B cell (primary cell): Measurements from ENCODE around the gene RIMBP2. TPM values are rescaled to one million over a fixed set of nuclear protein-coding genes. Genes with fewer than 3 reads are reported as not detected.

Source experiments
- ATAC-seq: fragments of 200-7000 bp; cut with Tn5 transposase; one replicate; pipeline ENCODE4 v1.10.0; 2021; ENCODE audit warnings: low read depth, mild to moderate bottlenecking, moderate number of reproducible peaks, moderate library complexity
- CTCF ChIA-PET: fragments of 350-600 bp; sonication (Branson Sonifier 250); formaldehyde crosslinking; loops from one replicate; lab custom pipeline; 2021; ENCODE audit warnings: antibody characterized with exemption, inconsistent platforms; lab: Charles Lee
- POLR2A ChIA-PET: fragments of 350-600 bp; sonication (Branson Sonifier 250); formaldehyde crosslinking; loops from one replicate; lab custom pipeline; 2021; ENCODE audit warnings: antibody characterized with exemption; lab: Charles Lee
- DNase-seq: peaks from one replicate; pipeline ENCODE4 v3.0.0; 2013
- H2AFZ ChIP-seq: 2 replicates; pipeline ENCODE4 v1.6.1; 2012; ENCODE audit warnings: mild to moderate bottlenecking, low read depth, low read length; ENCODE audit not compliant: insufficient read depth, poor library complexity, severe bottlenecking
- H3K27ac ChIP-seq, 2 donors: 1 replicate in 1 of 2; 2 replicates in 1 of 2; pipeline ENCODE4 v1.5.1; 2012 to 2013; ENCODE audit warnings: low read length in 2 of 2, mild to moderate bottlenecking in 2 of 2, moderate library complexity in 1 of 2
- H3K27me3 ChIP-seq, 4 experiments: fragments of 200-600 bp in 1 of 4; sonication (generic) in 1 of 4; replicated peaks in 1 of 4; 1 replicate in 2 of 4; 2 replicates in 2 of 4; pipeline versions ENCODE4 v1.6.1 to v1.7.0; 2013 to 2016; ENCODE audit warnings: low read length in 3 of 4, mild to moderate bottlenecking in 2 of 4, mixed read lengths in 1 of 4, moderate library complexity in 1 of 4; ENCODE audit not compliant: insufficient read depth in 4 of 4, control insufficient read depth in 3 of 4; ENCODE audit errors: control extremely low read depth in 1 of 4
- H3K36me3 ChIP-seq, 2 experiments: replicated peaks in 1 of 2; 1 replicate in 1 of 2; 2 replicates in 1 of 2; pipeline versions ENCODE4 v1.6.1 to v1.7.1; 2013; ENCODE audit warnings: low read length in 1 of 2; ENCODE audit not compliant: insufficient read depth in 2 of 2, control insufficient read depth in 1 of 2; ENCODE audit errors: control extremely low read depth in 1 of 2, extremely low read depth in 1 of 2
- H3K4me1 ChIP-seq, 2 donors: fragments of 200-600 bp in 1 of 2; sonication (generic) in 1 of 2; 1 replicate in 1 of 2; 2 replicates in 1 of 2; pipeline versions ENCODE4 v1.5.1 to v1.6.1; 2013 to 2017; ENCODE audit warnings: low read length in 2 of 2; ENCODE audit not compliant: control insufficient read depth in 2 of 2, insufficient read depth in 2 of 2
- H3K4me2 ChIP-seq: replicated peaks from 2 replicates; pipeline ENCODE3; 2012; ENCODE audit warnings: mild to moderate bottlenecking, low read depth, low read length; ENCODE audit not compliant: poor library complexity, severe bottlenecking
- H3K4me3 ChIP-seq, 5 experiments: fragments of 200-600 bp in 1 of 5; sonication (generic) in 1 of 5; 1 replicate in 3 of 5; 2 replicates in 2 of 5; pipeline versions ENCODE4 v1.5.1 to v1.7.0; 2011 to 2016; ENCODE audit warnings: low read length in 4 of 5, mild to moderate bottlenecking in 4 of 5, low read depth in 2 of 5, control low read depth in 1 of 5, moderate library complexity in 1 of 5; ENCODE audit not compliant: insufficient read depth in 1 of 5; ENCODE audit errors: control extremely low read depth in 1 of 5, extremely low read depth in 1 of 5
- H3K79me2 ChIP-seq: fragments of 200-600 bp; sonication (generic); one replicate; pipeline ENCODE4 v1.6.0; 2016; ENCODE audit warnings: low read length; ENCODE audit not compliant: control insufficient read depth, insufficient read depth
- H3K9ac ChIP-seq: fragments of 200-600 bp; sonication (generic); 2 replicates; pipeline ENCODE4 v1.6.1; 2017; ENCODE audit warnings: mild to moderate bottlenecking, low read length, moderate library complexity
- H3K9me3 ChIP-seq, 3 donors: one replicate each; pipeline versions ENCODE4 v1.6.1 to v1.7.1; 2013; ENCODE audit warnings: low read length in 2 of 3; ENCODE audit not compliant: control insufficient read depth in 2 of 3, insufficient read depth in 1 of 3; ENCODE audit errors: control extremely low read depth in 1 of 3
- H4K20me1 ChIP-seq: 2 replicates; pipeline ENCODE4 v1.6.0; 2012; ENCODE audit warnings: mild to moderate bottlenecking, low read length; ENCODE audit not compliant: insufficient read depth, control insufficient read depth, poor library complexity, severe bottlenecking
- H3K27ac Mint-ChIP-seq: one replicate; pipeline ENCODE4 v1.8.0; 2021; ENCODE audit warnings: mixed read lengths
- H3K27me3 Mint-ChIP-seq: one replicate; pipeline ENCODE4 v1.8.0; 2021; ENCODE audit warnings: mixed read lengths
- H3K4me1 Mint-ChIP-seq: one replicate; pipeline ENCODE4 v1.8.0; 2021; ENCODE audit warnings: mixed read lengths
- H3K4me3 Mint-ChIP-seq: one replicate; pipeline ENCODE4 v1.8.0; 2021; ENCODE audit warnings: mixed read lengths
- H3K9me3 Mint-ChIP-seq: one replicate; pipeline ENCODE4 v1.8.0; 2022; ENCODE audit warnings: mixed read lengths; ENCODE audit not compliant: insufficient read depth
- EZH2 ChIP-seq: IDR thresholded peaks from 2 replicates; pipeline ENCODE4 v1.6.1; 2012; ENCODE audit warnings: borderline replicate concordance, low read depth, mild to moderate bottlenecking, moderate library complexity, low read length; ENCODE audit not compliant: insufficient read depth, poor library complexity, severe bottlenecking
- WGBS: methylation state at CpG from one replicate; pipeline ENCODE4 v1.1.5; 2013; ENCODE audit warnings: missing lambda C conversion rate; ENCODE audit not compliant: insufficient coverage; 5-methylcytosine and 5-hydroxymethylcytosine counted together
- intact Hi-C: fragments of 100-400 bp; cut with micrococcal nuclease; formaldehyde crosslinking; loops from one replicate; pipeline ENCODE4 v1.10.0; 2022
- polyA plus RNA-seq: library from polyadenylated mRNA; depleted of rRNA; stranded (reverse); fragments of >200 nt; gene quantifications from 2 replicates; pipeline ENCODE4 v1.2.3, GENCODE V29; 2012
- total RNA-seq, 2 donors: library from RNA; stranded (reverse); fragments of 120-200 nt in 1 of 2; gene quantifications; 1 replicate in 1 of 2; 2 replicates in 1 of 2; pipeline versions ENCODE4 v1.2.3 to v1.2.4, GENCODE V29; 2013 to 2022
- TF ChIP-seq, protein P1 (sequence below): fragments of 200-600 bp; IDR thresholded peaks from one replicate; pipeline ENCODE4 v1.8.0; 2022; ENCODE audit warnings: antibody characterized with exemption, mild to moderate bottlenecking

The RIMBP2 gene
- total and polyA plus RNA-seq, 2 donors (not counting 1 experiment from before 2014, with no cell fraction given), result not detected

DNA sequence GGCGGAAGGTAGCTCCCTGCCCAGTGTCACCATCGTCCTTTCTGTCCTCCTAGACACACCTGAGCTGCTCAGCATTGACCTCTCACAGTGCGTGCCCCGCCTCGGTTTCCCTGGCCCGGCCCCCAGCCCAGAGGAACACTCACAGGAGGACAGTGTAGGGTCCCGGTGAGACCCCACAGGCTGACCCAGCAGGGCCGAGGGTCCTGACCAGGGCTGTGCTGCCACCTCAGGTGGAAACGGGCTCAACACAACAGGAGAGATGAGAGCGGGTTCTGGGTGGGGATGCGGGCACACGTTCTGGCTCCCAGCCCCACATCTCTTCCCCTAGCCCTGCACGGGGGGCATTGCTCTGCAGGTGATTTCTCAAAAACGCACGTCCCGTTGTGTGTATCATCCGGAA, 280.3 kb downstream of the RIMBP2 start:
- Histone ChIP-seq H2AFZ (no peak overlapping the region), H3K4me2 (no peak overlapping the region), H3K9me3 (peaks cover 0 to 49% (median 0%) of the 10 kb centered on the region in 3 donors), H3K27me3 (no peaks in the 10 kb centered on the region), H3K79me2 (no peaks in the 10 kb centered on the region), H3K9ac (no peak overlapping the region), H4K20me1 (no peaks in the 10 kb centered on the region), H3K27ac (no peak overlapping the region), H3K36me3 (no peaks in the 10 kb centered on the region), H3K4me3 (no peak overlapping the region), H3K4me1 (no peaks in the 10 kb centered on the region)
- Mint-ChIP-seq H3K27me3 (no peaks in the 10 kb centered on the region), H3K27ac (no peak overlapping the region), H3K9me3 (peaks cover 3% of the 10 kb centered on the region), H3K4me3 (no peak overlapping the region), H3K4me1 (no peaks in the 10 kb centered on the region)
- POLR2A ChIA-PET, result no interaction called here
- WGBS, result 82% methylated on average over 10 of the region's 17 CpGs
- TF ChIP-seq, protein P1, sequence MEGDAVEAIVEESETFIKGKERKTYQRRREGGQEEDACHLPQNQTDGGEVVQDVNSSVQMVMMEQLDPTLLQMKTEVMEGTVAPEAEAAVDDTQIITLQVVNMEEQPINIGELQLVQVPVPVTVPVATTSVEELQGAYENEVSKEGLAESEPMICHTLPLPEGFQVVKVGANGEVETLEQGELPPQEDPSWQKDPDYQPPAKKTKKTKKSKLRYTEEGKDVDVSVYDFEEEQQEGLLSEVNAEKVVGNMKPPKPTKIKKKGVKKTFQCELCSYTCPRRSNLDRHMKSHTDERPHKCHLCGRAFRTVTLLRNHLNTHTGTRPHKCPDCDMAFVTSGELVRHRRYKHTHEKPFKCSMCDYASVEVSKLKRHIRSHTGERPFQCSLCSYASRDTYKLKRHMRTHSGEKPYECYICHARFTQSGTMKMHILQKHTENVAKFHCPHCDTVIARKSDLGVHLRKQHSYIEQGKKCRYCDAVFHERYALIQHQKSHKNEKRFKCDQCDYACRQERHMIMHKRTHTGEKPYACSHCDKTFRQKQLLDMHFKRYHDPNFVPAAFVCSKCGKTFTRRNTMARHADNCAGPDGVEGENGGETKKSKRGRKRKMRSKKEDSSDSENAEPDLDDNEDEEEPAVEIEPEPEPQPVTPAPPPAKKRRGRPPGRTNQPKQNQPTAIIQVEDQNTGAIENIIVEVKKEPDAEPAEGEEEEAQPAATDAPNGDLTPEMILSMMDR, result no peak
- CTCF ChIA-PET, result no interaction called here
- DNase-seq (no peak), ATAC-seq (no peak)
- intact Hi-C loops, result no loop called here

DNA sequence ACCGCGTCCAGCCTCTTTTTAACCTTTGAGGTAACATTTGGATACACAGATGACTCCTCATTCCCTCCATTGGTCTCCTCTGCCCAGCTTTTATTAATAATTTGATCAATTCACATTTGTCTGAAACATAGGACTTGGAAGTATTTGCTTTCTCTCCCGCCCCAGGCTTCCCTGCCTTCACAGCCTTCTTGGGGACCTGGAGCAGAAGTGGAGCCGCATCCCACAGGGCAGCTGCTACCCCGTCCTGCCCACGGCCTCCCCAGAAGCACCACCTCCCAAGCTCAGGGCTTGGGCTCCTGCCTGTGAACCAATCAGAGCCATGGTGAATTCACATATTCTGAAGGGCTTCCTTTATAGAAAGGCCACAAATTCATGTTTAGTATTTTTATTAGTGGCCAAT, 280.8 kb downstream of the RIMBP2 start:
- ChIA-PET POLR2A (no interaction called here), CTCF (no interaction called here)
- no peaks in the 10 kb centered on the region for H4K20me1 ChIP-seq
- H3K36me3 ChIP-seq, result no peaks in the 10 kb centered on the region
- Mint-ChIP-seq H3K4me3 (no peak overlapping the region), H3K4me1 (no peaks in the 10 kb centered on the region), H3K27ac (no peak overlapping the region), H3K9me3 (peaks cover 3% of the 10 kb centered on the region), H3K27me3 (no peaks in the 10 kb centered on the region)
- no peaks in the 10 kb centered on the region for H3K27me3 ChIP-seq
- intact Hi-C loops, result no loop called here
- no peak overlapping the region for H3K4me3 ChIP-seq
- DNase-seq, result no peak
- H3K9ac ChIP-seq, result no peak overlapping the region
- H3K4me2 ChIP-seq, result no peak overlapping the region
- no peaks in the 10 kb centered on the region for H3K79me2 ChIP-seq
- no peak for ATAC-seq
- no peaks in the 10 kb centered on the region for H3K4me1 ChIP-seq
- no peak overlapping the region for H2AFZ ChIP-seq
- 82% methylated on average over 6 of the region's 6 CpGs for WGBS
- no peak overlapping the region for H3K27ac ChIP-seq
- peaks cover 0 to 45% (median 0%) of the 10 kb centered on the region in 3 donors for H3K9me3 ChIP-seq
- TF ChIP-seq, protein P1, result no peak
- no peak for TF ChIP-seq EZH2
